ENCODE data around the gene ZNF57.
"Not testable (repeated sequence)": the region's sequence is repeated elsewhere in the genome, so short reads cannot be mapped to it uniquely, and the experiment has no call there.

ZNF57 gene

GRCh38 chr19:2905918-2906519 lies 5.3 kb downstream of the ZNF57 start:
- no peak overlapping the region for H3K4me3 ChIP-seq (ENCODE audit: low read length)
- H3K36me3 ChIP-seq (ENCODE audit: insufficient read depth, low read length): no peaks in the 10 kb centered on the region
- no peak overlapping the region for H3K9ac ChIP-seq (ENCODE audit: low read depth, low read length)
- no peaks in the 10 kb centered on the region for H3K27me3 ChIP-seq (ENCODE audit: control insufficient read depth, insufficient read depth, low read length)
- H3K9me3 ChIP-seq (replicated peaks; ENCODE audit: low read length): no peaks in the 10 kb centered on the region
- H3K4me1 ChIP-seq (ENCODE audit: control insufficient read depth, insufficient read depth, low read length): peaks cover 6% of the 10 kb centered on the region
- no peak overlapping the region for H3K4me2 ChIP-seq (ENCODE audit: low read length)

- H3K27me3 ChIP-seq (ENCODE audit: control insufficient read depth, insufficient read depth, low read length): no peaks in the 10 kb centered on the region
- H3K36me3 ChIP-seq (ENCODE audit: insufficient read depth, low read length): no peaks in the 10 kb centered on the region
- no peak overlapping the region for H3K4me3 ChIP-seq (ENCODE audit: low read length)
- H3K9me3 ChIP-seq (replicated peaks; ENCODE audit: low read length): peaks cover 2% of the 10 kb centered on the region
- peaks cover 6% of the 10 kb centered on the region for H3K4me1 ChIP-seq (ENCODE audit: control insufficient read depth, insufficient read depth, low read length)
- no peak overlapping the region for H3K4me2 ChIP-seq (ENCODE audit: low read length)
- H3K9ac ChIP-seq (ENCODE audit: low read depth, low read length): no peak overlapping the region
These were observed 6.0 kb downstream of the ZNF57 start for GRCh38 chr19:2906631-2907195.

- no peak overlapping the region for H3K9ac ChIP-seq (ENCODE audit: low read depth, low read length)
- peaks cover 19% of the 10 kb centered on the region for H3K36me3 ChIP-seq (ENCODE audit: insufficient read depth, low read length)
- no peak overlapping the region for H3K4me2 ChIP-seq (ENCODE audit: low read length)
- H3K4me1 ChIP-seq (ENCODE audit: control insufficient read depth, insufficient read depth, low read length): peaks cover 6% of the 10 kb centered on the region
- no peaks in the 10 kb centered on the region for H3K27me3 ChIP-seq (ENCODE audit: control insufficient read depth, insufficient read depth, low read length)
- H3K4me3 ChIP-seq (ENCODE audit: low read length): no peak overlapping the region
- H3K9me3 ChIP-seq (replicated peaks; ENCODE audit: low read length): peaks cover 16% of the 10 kb centered on the region
These were observed 11.6 kb downstream of the ZNF57 start for GRCh38 chr19:2912306-2912705.

- H3K9me3 ChIP-seq (replicated peaks; ENCODE audit: low read length): peaks cover 16% of the 10 kb centered on the region
- no peak overlapping the region for H3K4me2 ChIP-seq (ENCODE audit: low read length)
- H3K27me3 ChIP-seq (ENCODE audit: control insufficient read depth, insufficient read depth, low read length): no peaks in the 10 kb centered on the region
- no peaks in the 10 kb centered on the region for H3K4me1 ChIP-seq (ENCODE audit: control insufficient read depth, insufficient read depth, low read length)
- peaks cover 38% of the 10 kb centered on the region for H3K36me3 ChIP-seq (ENCODE audit: insufficient read depth, low read length)
- no peak overlapping the region for H3K9ac ChIP-seq (ENCODE audit: low read depth, low read length)
- no peak overlapping the region for H3K4me3 ChIP-seq (ENCODE audit: low read length)
These were observed 16.8 kb downstream of the ZNF57 start for GRCh38 chr19:2917275-2918184.

GRCh38 chr19:2922987-2923386 lies 22.3 kb downstream of the ZNF57 start:
- Histone ChIP-seq H3K4me2 (ENCODE audit: low read length) (no peak overlapping the region), H3K36me3 (ENCODE audit: insufficient read depth, low read length) (peaks cover 12% of the 10 kb centered on the region), H3K4me3 (ENCODE audit: low read length) (no peak overlapping the region), H3K27me3 (ENCODE audit: control insufficient read depth, insufficient read depth, low read length) (no peaks in the 10 kb centered on the region), H3K4me1 (ENCODE audit: control insufficient read depth, insufficient read depth, low read length) (no peaks in the 10 kb centered on the region), H3K9ac (ENCODE audit: low read depth, low read length) (no peak overlapping the region), H3K9me3 (replicated peaks; ENCODE audit: low read length) (peaks cover 2% of the 10 kb centered on the region)

- no peaks in the 10 kb centered on the region for H3K27me3 ChIP-seq (ENCODE audit: control insufficient read depth, insufficient read depth, low read length)
- no peak overlapping the region for H3K4me2 ChIP-seq (ENCODE audit: low read length)
- H3K9me3 ChIP-seq (replicated peaks; ENCODE audit: low read length): no peaks in the 10 kb centered on the region
- H3K4me3 ChIP-seq (ENCODE audit: low read length): no peak overlapping the region
- no peak overlapping the region for H3K9ac ChIP-seq (ENCODE audit: low read depth, low read length)
- peaks cover 9% of the 10 kb centered on the region for H3K36me3 ChIP-seq (ENCODE audit: insufficient read depth, low read length)
- no peaks in the 10 kb centered on the region for H3K4me1 ChIP-seq (ENCODE audit: control insufficient read depth, insufficient read depth, low read length)
These were observed 22.8 kb downstream of the ZNF57 start for GRCh38 chr19:2923510-2923909.

- Histone ChIP-seq H3K4me3 (ENCODE audit: low read length) (no peak overlapping the region), H3K27me3 (ENCODE audit: control insufficient read depth, insufficient read depth, low read length) (no peaks in the 10 kb centered on the region), H3K4me1 (ENCODE audit: control insufficient read depth, insufficient read depth, low read length) (no peaks in the 10 kb centered on the region), H3K9ac (ENCODE audit: low read depth, low read length) (no peak overlapping the region), H3K9me3 (replicated peaks; ENCODE audit: low read length) (peaks cover 1% of the 10 kb centered on the region), H3K36me3 (ENCODE audit: insufficient read depth, low read length) (peaks cover 2% of the 10 kb centered on the region), H3K4me2 (ENCODE audit: low read length) (no peak overlapping the region)
These were observed 25.8 kb downstream of the ZNF57 start for GRCh38 chr19:2926341-2927031.

GRCh38 chr19:2927032-2927430 lies 26.3 kb downstream of the ZNF57 start:
- Histone ChIP-seq H3K27me3 (ENCODE audit: control insufficient read depth, insufficient read depth, low read length) (no peaks in the 10 kb centered on the region), H3K9ac (ENCODE audit: low read depth, low read length) (no peak overlapping the region), H3K4me1 (ENCODE audit: control insufficient read depth, insufficient read depth, low read length) (no peaks in the 10 kb centered on the region), H3K4me3 (ENCODE audit: low read length) (no peak overlapping the region), H3K36me3 (ENCODE audit: insufficient read depth, low read length) (peaks cover 4% of the 10 kb centered on the region), H3K9me3 (replicated peaks; ENCODE audit: low read length) (peaks cover 3% of the 10 kb centered on the region), H3K4me2 (ENCODE audit: low read length) (no peak overlapping the region)

GRCh38 chr19:2933490-2933910 lies 32.8 kb downstream of the ZNF57 start:
- peaks cover 27% of the 10 kb centered on the region for H3K36me3 ChIP-seq (ENCODE audit: insufficient read depth, low read length)
- no peaks in the 10 kb centered on the region for H3K27me3 ChIP-seq (ENCODE audit: control insufficient read depth, insufficient read depth, low read length)
- no peak overlapping the region for H3K4me3 ChIP-seq (ENCODE audit: low read length)
- H3K9ac ChIP-seq (ENCODE audit: low read depth, low read length): no peak overlapping the region
- H3K9me3 ChIP-seq (replicated peaks; ENCODE audit: low read length): peaks cover 28% of the 10 kb centered on the region
- H3K4me1 ChIP-seq (ENCODE audit: control insufficient read depth, insufficient read depth, low read length): no peaks in the 10 kb centered on the region
- no peak overlapping the region for H3K4me2 ChIP-seq (ENCODE audit: low read length)

- H3K4me3 ChIP-seq (ENCODE audit: low read length); H3K9ac ChIP-seq (ENCODE audit: low read depth, low read length); H3K4me2 ChIP-seq (ENCODE audit: low read length); H3K27me3 ChIP-seq (ENCODE audit: control insufficient read depth, insufficient read depth, low read length); H3K4me1 ChIP-seq (ENCODE audit: control insufficient read depth, insufficient read depth, low read length): not testable (repeated sequence)
- H3K36me3 ChIP-seq (ENCODE audit: insufficient read depth, low read length): peaks cover 32% of the 10 kb centered on the region
- peaks cover 28% of the 10 kb centered on the region for H3K9me3 ChIP-seq (replicated peaks; ENCODE audit: low read length)
These were observed 35.1 kb downstream of the ZNF57 start for GRCh38 chr19:2935863-2936262.

GRCh38 chr19:2942928-2943640 lies 42.4 kb downstream of the ZNF57 start:
- H3K4me3 ChIP-seq (ENCODE audit: low read length): no peak overlapping the region
- H3K9ac ChIP-seq (ENCODE audit: low read depth, low read length): no peak overlapping the region
- no peaks in the 10 kb centered on the region for H3K27me3 ChIP-seq (ENCODE audit: control insufficient read depth, insufficient read depth, low read length)
- no peaks in the 10 kb centered on the region for H3K9me3 ChIP-seq (replicated peaks; ENCODE audit: low read length)
- H3K36me3 ChIP-seq (ENCODE audit: insufficient read depth, low read length): peaks cover 4% of the 10 kb centered on the region
- peaks cover 4% of the 10 kb centered on the region for H3K4me1 ChIP-seq (ENCODE audit: control insufficient read depth, insufficient read depth, low read length)
- no peak overlapping the region for H3K4me2 ChIP-seq (ENCODE audit: low read length)
